LNCaP clone FGC (cell line): ENCODE data around the gene VPS54.

Experiments
- DNase-seq: peaks from one replicate; pipeline ENCODE4 v3.0.0-alpha.2; 2011; ENCODE audit warnings: low read depth
- H3K4me3 ChIP-seq: 2 replicates; pipeline ENCODE4 v1.5.1; 2011; ENCODE audit warnings: mild to moderate bottlenecking, low read depth, low read length, control low read depth
- TF ChIP-seq, protein P1 (sequence below): IDR thresholded peaks from 2 replicates; pipeline ENCODE4 v1.5.1; 2012; ENCODE audit warnings: mild to moderate bottlenecking; ENCODE audit not compliant: control insufficient read depth, insufficient read depth; ENCODE audit errors: extremely low read depth

Gene VPS54

DNA sequence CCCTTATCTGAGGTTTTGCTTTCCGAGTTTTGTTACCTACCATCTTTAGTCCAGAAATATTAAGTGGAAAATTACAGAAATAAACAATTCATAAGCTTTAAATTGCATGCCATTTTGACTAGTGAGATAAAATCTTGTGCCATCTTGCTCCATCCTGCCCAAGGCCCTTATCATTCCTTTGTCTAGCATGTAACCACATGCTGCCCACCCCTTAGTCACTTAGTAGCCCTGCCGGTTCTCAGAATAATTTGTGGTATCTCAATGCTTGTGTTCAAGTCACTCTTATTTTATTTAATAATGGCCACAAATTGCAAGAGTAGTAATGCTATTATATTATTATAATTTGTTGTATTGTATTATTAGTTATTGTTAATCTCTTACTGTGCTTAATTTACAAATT is 36.8 kb upstream of the VPS54 start:
- TF ChIP-seq, protein P1, sequence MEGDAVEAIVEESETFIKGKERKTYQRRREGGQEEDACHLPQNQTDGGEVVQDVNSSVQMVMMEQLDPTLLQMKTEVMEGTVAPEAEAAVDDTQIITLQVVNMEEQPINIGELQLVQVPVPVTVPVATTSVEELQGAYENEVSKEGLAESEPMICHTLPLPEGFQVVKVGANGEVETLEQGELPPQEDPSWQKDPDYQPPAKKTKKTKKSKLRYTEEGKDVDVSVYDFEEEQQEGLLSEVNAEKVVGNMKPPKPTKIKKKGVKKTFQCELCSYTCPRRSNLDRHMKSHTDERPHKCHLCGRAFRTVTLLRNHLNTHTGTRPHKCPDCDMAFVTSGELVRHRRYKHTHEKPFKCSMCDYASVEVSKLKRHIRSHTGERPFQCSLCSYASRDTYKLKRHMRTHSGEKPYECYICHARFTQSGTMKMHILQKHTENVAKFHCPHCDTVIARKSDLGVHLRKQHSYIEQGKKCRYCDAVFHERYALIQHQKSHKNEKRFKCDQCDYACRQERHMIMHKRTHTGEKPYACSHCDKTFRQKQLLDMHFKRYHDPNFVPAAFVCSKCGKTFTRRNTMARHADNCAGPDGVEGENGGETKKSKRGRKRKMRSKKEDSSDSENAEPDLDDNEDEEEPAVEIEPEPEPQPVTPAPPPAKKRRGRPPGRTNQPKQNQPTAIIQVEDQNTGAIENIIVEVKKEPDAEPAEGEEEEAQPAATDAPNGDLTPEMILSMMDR, result no peak
- no peak for DNase-seq
- no peak overlapping the region for H3K4me3 ChIP-seq

DNA sequence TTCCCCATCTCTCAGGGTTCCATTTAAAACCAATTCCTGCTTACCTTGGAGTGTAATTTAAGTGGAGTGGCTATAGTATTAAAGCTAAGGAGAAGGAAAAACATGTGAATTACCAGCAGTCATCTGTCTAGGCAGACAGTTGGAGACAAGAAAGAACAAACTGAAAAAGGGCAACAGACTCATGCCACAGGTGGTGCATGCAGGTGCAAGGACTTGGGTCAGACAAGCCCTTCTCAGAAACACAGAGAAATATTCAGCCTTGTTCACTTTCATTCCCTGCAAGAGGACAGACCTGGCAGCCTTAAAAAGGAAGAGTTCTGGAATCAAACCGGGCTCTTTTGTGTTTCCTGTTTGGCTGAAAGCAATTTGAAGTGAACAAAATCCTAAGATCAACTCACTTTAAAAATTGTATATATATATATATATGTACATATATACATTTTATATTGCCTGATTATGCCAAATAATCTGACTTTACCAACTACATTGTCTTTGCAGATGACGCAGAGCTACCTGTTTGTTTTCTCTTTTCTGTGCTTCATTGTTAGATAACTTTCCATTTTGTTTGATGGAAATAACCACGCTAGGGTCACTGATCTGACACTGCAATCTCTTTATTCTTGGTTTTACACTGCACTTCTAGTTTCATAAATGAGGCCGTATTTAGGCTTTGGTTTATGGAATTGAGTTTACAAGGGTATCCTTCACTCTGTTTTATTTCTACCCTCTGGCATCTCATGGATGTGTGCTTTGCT is 35.1 kb upstream of the VPS54 start:
- no peak overlapping the region for H3K4me3 ChIP-seq
- TF ChIP-seq, protein P1, result no peak
- DNase-seq, result no peak

DNA sequence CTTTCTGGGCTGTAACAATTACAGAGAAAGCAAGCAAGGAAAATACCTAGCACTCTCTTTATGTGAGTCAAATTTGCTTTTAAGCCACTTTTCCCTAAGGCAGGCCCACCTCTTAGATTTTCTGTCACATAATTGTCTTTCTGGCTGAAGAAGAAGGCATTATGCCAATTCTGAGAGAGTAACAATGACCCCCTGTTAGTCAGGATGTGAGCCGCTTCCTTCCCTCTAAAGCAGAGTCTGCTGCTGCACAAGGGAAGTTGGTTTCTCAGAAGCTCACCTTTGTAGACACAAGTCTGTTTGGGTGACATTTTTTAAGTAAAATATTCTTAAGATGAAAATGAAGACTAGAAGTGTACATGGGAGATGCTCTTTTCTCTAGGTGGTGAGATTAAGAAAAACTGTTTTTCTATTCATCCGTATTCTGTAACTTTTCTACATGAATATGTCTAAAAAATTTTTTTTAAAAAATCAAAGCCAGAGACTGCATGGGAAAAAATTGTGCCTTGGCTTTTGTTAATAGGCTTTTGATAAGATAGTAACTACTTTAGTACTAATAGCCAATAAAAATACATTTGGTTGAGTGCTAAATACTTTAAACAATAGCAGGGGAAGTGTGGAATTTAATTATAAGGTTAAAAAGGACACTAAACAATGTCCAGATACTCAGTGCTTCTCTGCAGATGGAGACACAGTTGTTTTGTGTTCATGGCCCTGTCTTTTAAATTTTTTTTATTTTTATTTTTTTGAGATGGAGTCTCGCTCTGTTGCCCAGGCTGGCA is 33.4 kb upstream of the VPS54 start:
- no peak for DNase-seq
- TF ChIP-seq, protein P1, result no peak
- no peak overlapping the region for H3K4me3 ChIP-seq

DNA sequence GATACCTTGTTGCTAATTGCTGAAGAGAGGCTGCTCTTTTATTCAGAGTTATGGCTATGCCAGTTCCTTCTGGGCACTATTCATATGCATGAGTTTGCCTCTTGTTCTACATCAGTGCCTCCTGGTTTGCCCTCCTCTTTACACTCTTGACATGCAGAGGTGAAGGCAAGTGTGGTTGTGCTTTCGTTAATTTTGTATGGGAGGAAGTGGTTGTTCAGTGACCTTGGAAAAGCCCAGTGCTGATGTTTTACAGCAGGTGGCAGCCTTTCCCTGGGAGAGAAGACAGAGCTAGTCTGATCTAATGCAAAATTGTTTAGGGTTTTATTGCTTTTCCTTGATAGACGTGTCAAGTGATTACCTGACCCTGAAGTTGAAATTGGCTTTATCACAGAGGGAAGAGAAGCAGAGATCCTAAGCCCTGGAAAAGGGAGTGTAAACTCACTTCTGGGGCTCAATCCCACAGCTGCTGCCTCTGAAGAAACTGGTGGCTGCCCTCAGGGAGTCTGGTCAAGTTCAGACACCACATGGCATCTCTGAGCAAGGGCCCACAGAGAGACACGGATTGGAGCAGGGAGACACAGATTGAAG is 30.5 kb upstream of the VPS54 start:
- DNase-seq, result no peak
- no peak overlapping the region for H3K4me3 ChIP-seq
- TF ChIP-seq, protein P1, result peak; percentile 70

DNA sequence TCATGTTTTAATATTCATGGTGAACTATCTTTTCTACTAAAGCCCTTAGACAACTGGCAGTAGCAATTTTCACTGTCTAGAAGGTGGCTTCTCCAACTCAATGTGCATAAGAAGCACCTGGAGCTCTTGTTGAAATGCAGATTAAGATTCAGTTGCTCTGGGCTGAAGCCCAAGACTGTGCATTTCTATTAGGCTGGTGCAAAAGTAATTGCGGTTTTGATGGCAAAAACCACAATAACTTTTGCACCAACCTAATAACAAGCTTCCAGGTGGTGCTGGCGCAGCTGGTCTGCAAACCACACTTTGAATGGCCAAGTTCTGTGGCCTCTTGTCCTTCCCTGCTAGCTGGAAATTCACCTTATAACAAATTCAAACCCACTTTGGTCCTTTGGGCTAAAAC is 26.7 kb upstream of the VPS54 start:
- H3K4me3 ChIP-seq, result no peak overlapping the region
- DNase-seq, result no peak
- TF ChIP-seq, protein P1, result no peak

DNA sequence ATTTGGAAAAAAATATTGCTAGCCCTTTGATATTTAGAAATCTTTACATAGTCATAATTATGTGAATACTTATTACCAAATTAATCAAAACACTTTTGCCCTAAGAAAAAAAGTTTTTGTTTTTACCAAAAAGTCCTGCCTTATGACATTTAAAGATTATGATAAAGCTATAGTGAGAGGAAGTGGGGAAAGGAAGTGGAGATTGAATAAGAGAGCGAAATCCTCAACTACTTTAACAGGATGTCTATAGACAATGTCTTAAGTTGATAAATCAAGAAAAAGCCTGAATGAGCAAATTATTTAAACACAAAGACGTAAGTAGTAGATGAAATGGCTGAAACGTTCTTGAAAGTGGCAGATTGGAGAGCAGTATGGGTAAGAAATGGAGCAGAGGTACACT is 20.9 kb upstream of the VPS54 start:
- TF ChIP-seq, protein P1, result no peak
- no peak for DNase-seq
- no peak overlapping the region for H3K4me3 ChIP-seq
